Ovary (tissue), 9 donors: Measurements from ENCODE around the gene GRPEL1. TPM values are rescaled to one million over a fixed set of nuclear protein-coding genes. Genes with fewer than 3 reads are reported as not detected.

Experiments used
- DNase-seq, 5 donors: peaks; one replicate each; pipeline ENCODE4 v3.0.0-alpha.2; 2019 to 2020
- H3K27ac ChIP-seq, 2 donors: fragments of 200-600 bp; one replicate each; pipeline versions ENCODE4 v1.5.1 to v1.8.0; 2019 to 2022
- H3K27me3 ChIP-seq: fragments of 200-600 bp; one replicate; pipeline ENCODE4 v1.8.0; 2022
- H3K36me3 ChIP-seq: fragments of 200-600 bp; sonication (generic); one replicate; pipeline ENCODE4 v1.5.1; 2019
- H3K4me1 ChIP-seq: one replicate; pipeline ENCODE4 v1.8.1; 2013; ENCODE audit warnings: mild to moderate bottlenecking, moderate library complexity; ENCODE audit not compliant: insufficient read depth
- H3K4me3 ChIP-seq: fragments of 200-600 bp; sonication (generic); one replicate; pipeline ENCODE4 v1.5.1; 2017
- H3K9me3 ChIP-seq, 2 donors: fragments of 200-600 bp in 1 of 2; sonication (generic) in 1 of 2; one replicate each; pipeline versions ENCODE4 v1.5.1 to v1.8.1; 2013 to 2019; ENCODE audit warnings: mild to moderate bottlenecking in 1 of 2, moderate library complexity in 1 of 2
- CTCF ChIP-seq, 3 donors: fragments of 450-650 bp in 2 of 3; fragments of 200-600 bp in 1 of 3; IDR thresholded peaks; one replicate each; pipeline versions ENCODE4 v1.5.1 to v1.8.0; 2016 to 2022; ENCODE audit warnings: antibody characterized with exemption in 3 of 3, mild to moderate bottlenecking in 1 of 3
- EP300 ChIP-seq: sonication (generic); formaldehyde crosslinking; IDR thresholded peaks from one replicate; pipeline ENCODE4 v1.6.1; 2017; ENCODE audit warnings: antibody characterized with exemption
- POLR2A ChIP-seq: fragments of 450-650 bp; IDR thresholded peaks from one replicate; pipeline ENCODE4 v1.6.1; 2017; ENCODE audit warnings: antibody characterized with exemption, mild to moderate bottlenecking, moderate library complexity
- WGBS, 3 donors: extraction: QIAGEN DNeasy Blood & Tissue Kit in 1 of 3; methylation state at CpG; one replicate each; pipeline versions ENCODE4 v1.1.5 to v1.1.7; 2013 to 2017; 5-methylcytosine and 5-hydroxymethylcytosine counted together
- intact Hi-C, 4 donors: fragments of 100-400 bp; cut with DNase I; formaldehyde crosslinking; loops; one replicate each; pipeline versions ENCODE4 v1.11.0 to v1.15.1; 2022 to 2023
- polyA plus RNA-seq, 2 donors: library from polyadenylated mRNA; stranded (reverse); fragments of 200-250 nt in 1 of 2; fragments of 350-450 nt in 1 of 2; fragmentation: Illumina TruSeq in 1 of 2; extraction: RNeasy Lipid Tissue Mini Kit (QIAGEN cat#74804) in 1 of 2; gene quantifications; one replicate each; pipeline ENCODE4 v1.2.3, GENCODE V29; 2013 to 2014
- total RNA-seq, 7 donors: library from RNA; depleted of rRNA in 2 of 7; stranded (reverse); fragments of >200 nt in 2 of 7; fragmentation: NEBNext Ultra II Directional in 3 of 7; extraction: Animal tissue kit (Norgen Biotek cat#: 25700) in 3 of 7; gene quantifications; one replicate each; pipeline versions ENCODE4 v1.1.0 to v1.2.4, GENCODE V29; 2016 to 2023
- donor health status: DM: no; HTN: no; CAD: no; lungs with moderate emphysema.
- donor health status: DM: no; HTN: no; CAD: no.
- donor health status: Bipolar disorder and iron deficiency.
- donor health status: DM: yes; HTN: yes; CAD: no.
- donor health status: DM: no; HTN: no; CAD: no.
- donor health status: DM: yes; HTN: yes; CAD: no.

Gene GRPEL1
- total and polyA plus RNA-seq, 9 donors: 11.1 to 74.8 (median 23.3) TPM

- Histone ChIP-seq H3K4me1 (no peaks in the 10 kb centered on the region), H3K27ac (no peak overlapping the region), H3K27me3 (no peaks in the 10 kb centered on the region), H3K4me3 (no peak overlapping the region), H3K36me3 (no peaks in the 10 kb centered on the region), H3K9me3 (no peaks in the 10 kb centered on the region)
- TF ChIP-seq CTCF (IDR thresholded peaks at IDR 0.05) (no peak), EP300 (no peak), POLR2A (no peak)
- WGBS, 3 donors: 82 to 88% (median 84%) methylated on average over 9 of the region's 9 CpGs
- peak in 1 of 5 donors; percentile 11 for DNase-seq
- intact Hi-C loops: loop anchor here in 2 of 4 donors (5.0 to 10.0 kb wide), 3 partner anchors 160 to 352 kb away; no protein-coding TSS in a partner anchor
Observed at GRCh38 chr4:7074426-7074825, 6.6 kb upstream of the GRPEL1 start.

GRCh38 chr4:7073526-7074390 lies 5.9 kb upstream of the GRPEL1 start:
- WGBS, 3 donors: 67 to 73% (median 71%) methylated on average over 18 of the region's 18 CpGs
- no peaks in the 10 kb centered on the region for H3K9me3 ChIP-seq
- intact Hi-C loops: loop anchor here in 2 of 4 donors (5.0 to 10.0 kb wide), 3 partner anchors 159 to 351 kb away; no protein-coding TSS in a partner anchor
- no peaks in the 10 kb centered on the region for H3K4me1 ChIP-seq
- no peaks in the 10 kb centered on the region for H3K36me3 ChIP-seq
- TF ChIP-seq EP300 (no peak), CTCF (IDR thresholded peaks at IDR 0.05) (no peak), POLR2A (no peak)
- H3K27ac ChIP-seq: no peak overlapping the region
- H3K4me3 ChIP-seq: no peak overlapping the region
- DNase-seq: peak in 2 of 5 donors; percentile 52 to 61
- H3K27me3 ChIP-seq: no peaks in the 10 kb centered on the region

DNA sequence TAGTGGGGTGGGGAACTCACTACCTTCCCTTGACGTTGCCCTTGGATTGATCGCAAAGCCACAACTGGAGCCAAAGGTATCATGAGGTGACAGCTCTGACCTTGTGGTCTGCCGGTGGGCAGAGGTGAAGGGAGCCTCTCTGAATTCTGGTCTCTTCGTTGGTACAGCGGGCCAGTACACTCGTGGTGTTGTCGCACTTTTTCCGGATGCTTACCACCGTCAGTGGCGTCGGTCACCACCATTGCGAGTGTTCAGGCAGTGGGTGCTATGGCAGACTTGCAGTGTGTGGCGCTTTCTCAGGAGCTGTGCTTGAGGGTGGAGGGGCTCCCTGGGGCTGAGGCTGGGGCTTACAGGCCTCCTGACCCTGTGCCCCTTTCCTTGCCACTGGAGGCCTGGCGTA lies 5.2 kb upstream of the GRPEL1 start:
- 89 to 93% (median 91%) methylated on average over 14 of the region's 14 CpGs for WGBS, 3 donors
- no peak overlapping the region for H3K27ac ChIP-seq
- TF ChIP-seq POLR2A: no peak
- no peak for TF ChIP-seq CTCF (IDR thresholded peaks at IDR 0.05)
- no peak for TF ChIP-seq EP300
- DNase-seq: peak in 1 of 5 donors; percentile 26
- H3K27me3 ChIP-seq: no peaks in the 10 kb centered on the region
- no peaks in the 10 kb centered on the region for H3K9me3 ChIP-seq
- H3K4me3 ChIP-seq: no peak overlapping the region
- no peaks in the 10 kb centered on the region for H3K36me3 ChIP-seq
- H3K4me1 ChIP-seq: no peaks in the 10 kb centered on the region
- intact Hi-C loops: loop anchor here in 2 of 4 donors (5.0 to 10.0 kb wide), 3 partner anchors 158 to 351 kb away; no protein-coding TSS in a partner anchor

- H3K27ac ChIP-seq: no peak overlapping the region
Observed at GRCh38 chr4:7070729-7071511, 3.1 kb upstream of the GRPEL1 start.

More at GRCh38 chr4:7070729-7071511, 3.1 kb upstream of the GRPEL1 start:
- TF ChIP-seq POLR2A: peak; percentile 15
- peak; percentile 93 to 98 (median 96) for TF ChIP-seq CTCF (IDR thresholded peaks at IDR 0.05)
- no peak for TF ChIP-seq EP300
- WGBS, 3 donors: 35 to 44% (median 38%) methylated on average over 22 to 23 of the region's 23 CpGs
- no peak overlapping the region for H3K4me3 ChIP-seq
- no peaks in the 10 kb centered on the region for H3K36me3 ChIP-seq
- H3K27me3 ChIP-seq: no peaks in the 10 kb centered on the region
- H3K4me1 ChIP-seq: peaks cover 9% of the 10 kb centered on the region
- no peaks in the 10 kb centered on the region for H3K9me3 ChIP-seq
- peak; percentile 70 to 85 (median 82) for DNase-seq
- intact Hi-C loops: loop anchor here in 2 of 4 donors (5.0 to 10.0 kb wide), 3 partner anchors 156 to 349 kb away; no protein-coding TSS in a partner anchor
